ENCODE results near the gene SMARCA4.

The SMARCA4 gene

GRCh38 chr19:11054200-11054599 is 93.4 kb downstream of the SMARCA4 start:
- WGBS, 2 donors (ENCODE audit: extremely low coverage in 2 of 2, insufficient read length in 2 of 2, insufficient replicate concordance in 1 of 2): no CpG with 5 or more reads among the region's 8 CpGs
- no peak overlapping the region for H2AFZ ChIP-seq (ENCODE audit: low read length)
- H3K9ac ChIP-seq (ENCODE audit: low read depth, low read length, poor library complexity): no peak overlapping the region
- H3K27ac ChIP-seq (replicated peaks; ENCODE audit: low read length): no peak overlapping the region
- H2BK5ac ChIP-seq (ENCODE audit: low read length): no peak overlapping the region
- DNase-seq (ENCODE audit: low spot score): no peak
- H2AK5ac ChIP-seq (ENCODE audit: low read depth, low read length): no peak overlapping the region
- H3K27me3 ChIP-seq (ENCODE audit: control insufficient read depth in 3 of 3, insufficient read depth in 3 of 3, low read depth in 1 of 3, low read length in 3 of 3): no peaks in the 10 kb centered on the region
- no peaks in the 10 kb centered on the region for H3K4me1 ChIP-seq (ENCODE audit: control insufficient read depth in 2 of 2, insufficient read depth in 1 of 2, low read depth in 1 of 2, low read length in 2 of 2)
- no peak overlapping the region for H4K8ac ChIP-seq (ENCODE audit: low read depth, low read length)
- no peak overlapping the region for H3K23ac ChIP-seq (ENCODE audit: low read depth, low read length, poor library complexity)
- H3K79me1 ChIP-seq (ENCODE audit: low read depth, low read length): peaks cover 5% of the 10 kb centered on the region
- no peak overlapping the region for H2BK12ac ChIP-seq (ENCODE audit: low read length)
- no peak overlapping the region for H3K4me3 ChIP-seq (ENCODE audit: low read length in 2 of 2)
- H2BK15ac ChIP-seq (ENCODE audit: low read length): no peak overlapping the region
- no peaks in the 10 kb centered on the region for H3K9me3 ChIP-seq (replicated peaks in 1 of 2; ENCODE audit: control insufficient read depth in 2 of 2, insufficient read depth in 1 of 2, low read depth in 1 of 2, low read length in 2 of 2)
- no peak overlapping the region for H3K4me2 ChIP-seq (ENCODE audit: insufficient read depth, low read length, poor library complexity, severe bottlenecking)
- H3K14ac ChIP-seq (ENCODE audit: low read length): no peak overlapping the region
- H3K18ac ChIP-seq (ENCODE audit: low read length): no peak overlapping the region
- H4K91ac ChIP-seq (ENCODE audit: low read depth, low read length, poor library complexity): no peak overlapping the region
- H3K4ac ChIP-seq (ENCODE audit: low read length): no peak overlapping the region
- peaks cover 45 to 93% of the 10 kb centered on the region in 2 donors for H3K36me3 ChIP-seq (replicated peaks in 1 of 2; ENCODE audit: control insufficient read depth in 2 of 2, insufficient read depth in 2 of 2, low read length in 2 of 2)
- no peak overlapping the region for H2BK120ac ChIP-seq (ENCODE audit: low read depth, low read length)

GRCh38 chr19:11054628-11055027 is 93.8 kb downstream of the SMARCA4 start:
- Histone ChIP-seq H2BK15ac (ENCODE audit: low read length) (no peak overlapping the region), H3K9ac (ENCODE audit: low read depth, low read length, poor library complexity) (no peak overlapping the region), H3K18ac (ENCODE audit: low read length) (no peak overlapping the region), H2AFZ (ENCODE audit: low read length) (no peak overlapping the region), H3K14ac (ENCODE audit: low read length) (no peak overlapping the region), H4K91ac (ENCODE audit: low read depth, low read length, poor library complexity) (no peak overlapping the region), H2AK5ac (ENCODE audit: low read depth, low read length) (no peak overlapping the region), H4K8ac (ENCODE audit: low read depth, low read length) (no peak overlapping the region), H3K4ac (ENCODE audit: low read length) (no peak overlapping the region), H3K27me3 (ENCODE audit: control insufficient read depth in 3 of 3, insufficient read depth in 3 of 3, low read depth in 1 of 3, low read length in 3 of 3) (no peaks in the 10 kb centered on the region), H3K27ac (replicated peaks; ENCODE audit: low read length) (no peak overlapping the region), H3K4me2 (ENCODE audit: insufficient read depth, low read length, poor library complexity, severe bottlenecking) (no peak overlapping the region), H3K9me3 (replicated peaks in 1 of 2; ENCODE audit: control insufficient read depth in 2 of 2, insufficient read depth in 1 of 2, low read depth in 1 of 2, low read length in 2 of 2) (no peaks in the 10 kb centered on the region), H2BK12ac (ENCODE audit: low read length) (no peak overlapping the region), H3K79me1 (ENCODE audit: low read depth, low read length) (peaks cover 5% of the 10 kb centered on the region), H2BK5ac (ENCODE audit: low read length) (no peak overlapping the region), H3K4me1 (ENCODE audit: control insufficient read depth in 2 of 2, insufficient read depth in 1 of 2, low read depth in 1 of 2, low read length in 2 of 2) (no peaks in the 10 kb centered on the region), H3K4me3 (ENCODE audit: low read length in 2 of 2) (no peak overlapping the region), H2BK120ac (ENCODE audit: low read depth, low read length) (no peak overlapping the region), H3K23ac (ENCODE audit: low read depth, low read length, poor library complexity) (no peak overlapping the region), H3K36me3 (replicated peaks in 1 of 2; ENCODE audit: control insufficient read depth in 2 of 2, insufficient read depth in 2 of 2, low read length in 2 of 2) (peaks cover 44 to 93% of the 10 kb centered on the region in 2 donors)
- no peak for DNase-seq (ENCODE audit: low spot score)
- no CpG with 5 or more reads among the region's 8 CpGs for WGBS, 2 donors (ENCODE audit: extremely low coverage in 2 of 2, insufficient read length in 2 of 2, insufficient replicate concordance in 1 of 2)

GRCh38 chr19:11058246-11059030 is 97.6 kb downstream of the SMARCA4 start:
- Histone ChIP-seq H3K4me3 (ENCODE audit: low read length in 2 of 2) (peak overlapping the region in 1 of 2 donors; percentile 63), H3K4me1 (ENCODE audit: control insufficient read depth in 2 of 2, insufficient read depth in 1 of 2, low read depth in 1 of 2, low read length in 2 of 2) (no peaks in the 10 kb centered on the region), H3K4ac (ENCODE audit: low read length) (no peak overlapping the region), H2BK12ac (ENCODE audit: low read length) (no peak overlapping the region), H3K79me1 (ENCODE audit: low read depth, low read length) (peaks cover 11% of the 10 kb centered on the region), H3K9me3 (replicated peaks in 1 of 2; ENCODE audit: control insufficient read depth in 2 of 2, insufficient read depth in 1 of 2, low read depth in 1 of 2, low read length in 2 of 2) (peaks cover 0 to 3% of the 10 kb centered on the region in 2 donors), H3K14ac (ENCODE audit: low read length) (no peak overlapping the region), H3K18ac (ENCODE audit: low read length) (no peak overlapping the region), H2BK120ac (ENCODE audit: low read depth, low read length) (no peak overlapping the region), H3K4me2 (ENCODE audit: insufficient read depth, low read length, poor library complexity, severe bottlenecking) (no peak overlapping the region), H4K91ac (ENCODE audit: low read depth, low read length, poor library complexity) (no peak overlapping the region), H3K23ac (ENCODE audit: low read depth, low read length, poor library complexity) (no peak overlapping the region), H3K36me3 (replicated peaks in 1 of 2; ENCODE audit: control insufficient read depth in 2 of 2, insufficient read depth in 2 of 2, low read length in 2 of 2) (peaks cover 52 to 92% of the 10 kb centered on the region in 2 donors), H2AK5ac (ENCODE audit: low read depth, low read length) (no peak overlapping the region), H4K8ac (ENCODE audit: low read depth, low read length) (peak overlapping the region; percentile 7), H2BK15ac (ENCODE audit: low read length) (no peak overlapping the region), H2BK5ac (ENCODE audit: low read length) (no peak overlapping the region), H3K27me3 (ENCODE audit: control insufficient read depth in 3 of 3, insufficient read depth in 3 of 3, low read depth in 1 of 3, low read length in 3 of 3) (no peaks in the 10 kb centered on the region), H3K27ac (replicated peaks; ENCODE audit: low read length) (no peak overlapping the region), H2AFZ (ENCODE audit: low read length) (no peak overlapping the region), H3K9ac (ENCODE audit: low read depth, low read length, poor library complexity) (no peak overlapping the region)
- DNase-seq (ENCODE audit: low spot score): no peak
- WGBS, 2 donors (ENCODE audit: extremely low coverage in 2 of 2, insufficient read length in 2 of 2, insufficient replicate concordance in 1 of 2): no CpG with 5 or more reads among the region's 34 CpGs

- Histone ChIP-seq H2AK5ac (ENCODE audit: low read depth, low read length) (no peak overlapping the region), H3K4me2 (ENCODE audit: insufficient read depth, low read length, poor library complexity, severe bottlenecking) (no peak overlapping the region), H3K23ac (ENCODE audit: low read depth, low read length, poor library complexity) (no peak overlapping the region), H2BK120ac (ENCODE audit: low read depth, low read length) (no peak overlapping the region), H3K9me3 (replicated peaks in 1 of 2; ENCODE audit: control insufficient read depth in 2 of 2, insufficient read depth in 1 of 2, low read depth in 1 of 2, low read length in 2 of 2) (peaks cover 0 to 3% of the 10 kb centered on the region in 2 donors), H2BK12ac (ENCODE audit: low read length) (no peak overlapping the region), H3K27me3 (ENCODE audit: control insufficient read depth in 3 of 3, insufficient read depth in 3 of 3, low read depth in 1 of 3, low read length in 3 of 3) (no peaks in the 10 kb centered on the region), H2AFZ (ENCODE audit: low read length) (no peak overlapping the region), H3K4me3 (ENCODE audit: low read length in 2 of 2) (no peak overlapping the region), H3K4ac (ENCODE audit: low read length) (no peak overlapping the region), H3K14ac (ENCODE audit: low read length) (no peak overlapping the region), H3K36me3 (replicated peaks in 1 of 2; ENCODE audit: control insufficient read depth in 2 of 2, insufficient read depth in 2 of 2, low read length in 2 of 2) (peaks cover 47 to 90% of the 10 kb centered on the region in 2 donors), H3K4me1 (ENCODE audit: control insufficient read depth in 2 of 2, insufficient read depth in 1 of 2, low read depth in 1 of 2, low read length in 2 of 2) (no peaks in the 10 kb centered on the region), H4K8ac (ENCODE audit: low read depth, low read length) (no peak overlapping the region), H3K18ac (ENCODE audit: low read length) (no peak overlapping the region), H3K9ac (ENCODE audit: low read depth, low read length, poor library complexity) (no peak overlapping the region), H4K91ac (ENCODE audit: low read depth, low read length, poor library complexity) (no peak overlapping the region), H3K79me1 (ENCODE audit: low read depth, low read length) (peaks cover 9% of the 10 kb centered on the region), H2BK5ac (ENCODE audit: low read length) (no peak overlapping the region), H2BK15ac (ENCODE audit: low read length) (no peak overlapping the region), H3K27ac (replicated peaks; ENCODE audit: low read length) (no peak overlapping the region)
- DNase-seq (ENCODE audit: low spot score): no peak
- WGBS, 2 donors (ENCODE audit: extremely low coverage in 2 of 2, insufficient read length in 2 of 2, insufficient replicate concordance in 1 of 2): no CpG with 5 or more reads among the region's 43 CpGs
These were observed 98.9 kb downstream of the SMARCA4 start for GRCh38 chr19:11059511-11060358.

Measured in neuronal stem cell (in vitro differentiated cells).